H1 (cell line): Measurements from ENCODE around the gene CD164L2. TPM values are rescaled to one million over a fixed set of nuclear protein-coding genes. Genes with fewer than 3 reads are reported as not detected.

ENCODE experiments used
- ASH2L ChIP-seq: fragments of 200-600, 300-600 bp; sonication (generic); IDR thresholded peaks from one replicate; pipeline ENCODE4 v1.7.1; 2017; ENCODE audit warnings: low read length
- ATF2 ChIP-seq: IDR thresholded peaks from 2 replicates; pipeline ENCODE4 v1.6.1; 2012; ENCODE audit warnings: low read length, inconsistent platforms
- BACH1 ChIP-seq: IDR thresholded peaks from 2 replicates; pipeline ENCODE4 v1.6.1; 2012; ENCODE audit warnings: low read length, improper control_type of control experiment
- BCL11A ChIP-seq, 2 experiments: IDR thresholded peaks; one replicate each; pipeline ENCODE4 v1.6.1; 2011; ENCODE audit warnings: low read depth in 2 of 2, low read length in 2 of 2, mild to moderate bottlenecking in 2 of 2
- BRCA1 ChIP-seq: IDR thresholded peaks from 2 replicates; pipeline ENCODE4 v1.6.1; 2012; ENCODE audit warnings: low read depth, low read length, improper control_type of control experiment
- CHD2 ChIP-seq: IDR thresholded peaks from 2 replicates; pipeline ENCODE4 v1.6.1; 2012; ENCODE audit warnings: low read length, improper control_type of control experiment
- EGR1 ChIP-seq: IDR thresholded peaks from 2 replicates; pipeline ENCODE4 v1.6.1; 2011; ENCODE audit warnings: low read depth, low read length, borderline replicate concordance
- EZH2 ChIP-seq: fragments of 200-600 bp; sonication (generic); IDR thresholded peaks from 2 replicates; pipeline ENCODE4 v1.7.1; 2012; ENCODE audit warnings: low read depth, mild to moderate bottlenecking, moderate library complexity, low read length, inconsistent platforms; ENCODE audit not compliant: severe bottlenecking
- JUN ChIP-seq: IDR thresholded peaks from 2 replicates; pipeline ENCODE4 v1.6.1; 2011; ENCODE audit warnings: low read depth, mild to moderate bottlenecking, improper control_type of control experiment, low read length
- JUND ChIP-seq: IDR thresholded peaks from 2 replicates; pipeline ENCODE4 v1.6.1; 2011; ENCODE audit warnings: mild to moderate bottlenecking, improper control_type of control experiment, low read length
- KDM1A ChIP-seq: fragments of 200-600, 300-600 bp; sonication (generic); IDR thresholded peaks from 2 replicates; pipeline ENCODE4 v1.7.1; 2016; ENCODE audit warnings: mild to moderate bottlenecking, low read length, borderline replicate concordance
- POLR2A ChIP-seq, 2 experiments: IDR thresholded peaks; 1 replicate in 1 of 2; 2 replicates in 1 of 2; pipeline ENCODE4 v1.6.1; 2011; ENCODE audit warnings: low read depth in 2 of 2, low read length in 2 of 2, mild to moderate bottlenecking in 2 of 2; ENCODE audit errors: control extremely low read depth in 1 of 2
- SRF ChIP-seq: IDR thresholded peaks from 2 replicates; pipeline ENCODE4 v1.6.1; 2011; ENCODE audit warnings: mild to moderate bottlenecking, low read depth, low read length, moderate library complexity
- TAF7 ChIP-seq: optimal IDR thresholded peaks from 2 replicates; pipeline ENCODE3; 2011; ENCODE audit warnings: low read depth, mild to moderate bottlenecking, inconsistent platforms, low read length, moderate library complexity, borderline replicate concordance
- polyA plus RNA-seq, 7 experiments: library from polyadenylated mRNA; depleted of rRNA in 3 of 7; stranded (reverse) in 5 of 7; unstranded in 2 of 7; fragments of >200 nt in 5 of 7; fragments of 200-250 nt in 2 of 7; gene quantifications; 1 replicate in 5 of 7; 2 replicates in 1 of 7; 4 replicates in 1 of 7; pipeline versions ENCODE4 v1.2.1 to v1.2.3, GENCODE V29; 2011 to 2013; ENCODE audit warnings: missing spikeins in 2 of 7, mixed read lengths in 2 of 7
- total RNA-seq: library from RNA; stranded (reverse); fragmentation: NEBNext Ultra II Directional; extraction: Animal tissue kit (Norgen Biotek cat#: 25700); gene quantifications from 2 replicates; pipeline ENCODE4 v1.2.1, GENCODE V29; 2021

Gene CD164L2
- total and polyA plus RNA-seq, 2 of the 8 experiments (the other 6 are each of a cell fraction or from before 2014, with no cell fraction given) = 3.3 TPM

GRCh38 chr1:27360159-27361043 is 22.7 kb downstream of the CD164L2 start (continued):
- peak; percentile 7; the same call in 1 of the 2 replicates for TF ChIP-seq BACH1
- TF ChIP-seq JUND = no peak
- no peak for TF ChIP-seq BCL11A (IDR thresholded peaks at IDR 0.05; ENCODE audit: low read depth in 2 of 2, low read length in 2 of 2)
- no peak for TF ChIP-seq SRF
- TF ChIP-seq TAF7 = no peak
- TF ChIP-seq ATF2 = no peak
- TF ChIP-seq POLR2A (IDR thresholded peaks at IDR 0.05; ENCODE audit: control extremely low read depth in 1 of 2, low read depth in 2 of 2, low read length in 2 of 2) = no peak
- TF ChIP-seq CHD2 = no peak
- TF ChIP-seq ASH2L = no peak
- TF ChIP-seq BRCA1 = no peak
- TF ChIP-seq KDM1A = no peak
- no peak for TF ChIP-seq EGR1
- TF ChIP-seq EZH2 = peak; percentile 33
- TF ChIP-seq JUN = no peak
